Activated T-cell treated with anti-CD3 and anti-CD28 coated beads, Interleukin-2, amount 50 U/mL, for 24 hours (primary cell): ENCODE data around the gene ARHGEF10L.

Experiments used
- DNase-seq: peaks from one replicate; pipeline ENCODE4 v3.0.0-alpha.2; 2020
- H3K27ac Mint-ChIP-seq: 2 replicates; pipeline ENCODE4 v1.8.0; 2020; ENCODE audit warnings: mild to moderate bottlenecking, mixed read lengths
- H3K27me3 Mint-ChIP-seq: 2 replicates; pipeline ENCODE4 v1.8.0; 2020; ENCODE audit warnings: mixed read lengths
- H3K36me3 Mint-ChIP-seq: 2 replicates; pipeline ENCODE4 v1.8.0; 2020; ENCODE audit warnings: low read depth, mixed read lengths
- H3K4me1 Mint-ChIP-seq: 2 replicates; pipeline ENCODE4 v1.8.0; 2020; ENCODE audit warnings: low read depth, mixed read lengths
- H3K4me3 Mint-ChIP-seq: 2 replicates; pipeline ENCODE4 v1.8.0; 2020; ENCODE audit warnings: mild to moderate bottlenecking, moderate library complexity, mixed read lengths
- H3K9me3 Mint-ChIP-seq: 2 replicates; pipeline ENCODE4 v1.8.0; 2020; ENCODE audit warnings: mixed read lengths

ARHGEF10L gene

GRCh38 chr1:17551755-17552234 is 12.3 kb downstream of the ARHGEF10L start:
- Mint-ChIP-seq H3K27ac (no peak overlapping the region), H3K4me1 (no peaks in the 10 kb centered on the region), H3K4me3 (no peak overlapping the region), H3K9me3 (no peaks in the 10 kb centered on the region), H3K27me3 (peaks cover 35% of the 10 kb centered on the region), H3K36me3 (no peaks in the 10 kb centered on the region)
- DNase-seq, result no peak

- Mint-ChIP-seq H3K4me3 (no peak overlapping the region), H3K4me1 (no peaks in the 10 kb centered on the region), H3K9me3 (no peaks in the 10 kb centered on the region), H3K27me3 (peaks cover 26% of the 10 kb centered on the region), H3K27ac (no peak overlapping the region), H3K36me3 (no peaks in the 10 kb centered on the region)
- no peak for DNase-seq
Measured at GRCh38 chr1:17553975-17554700, 14.6 kb downstream of the ARHGEF10L start.

GRCh38 chr1:17554954-17555353 is 15.5 kb downstream of the ARHGEF10L start:
- no peaks in the 10 kb centered on the region for H3K9me3 Mint-ChIP-seq
- H3K4me3 Mint-ChIP-seq, result no peak overlapping the region
- H3K27ac Mint-ChIP-seq, result no peak overlapping the region
- DNase-seq, result no peak
- no peaks in the 10 kb centered on the region for H3K36me3 Mint-ChIP-seq
- H3K4me1 Mint-ChIP-seq, result no peaks in the 10 kb centered on the region
- peaks cover 19% of the 10 kb centered on the region for H3K27me3 Mint-ChIP-seq

GRCh38 chr1:17557986-17558385 is 18.5 kb downstream of the ARHGEF10L start:
- no peaks in the 10 kb centered on the region for H3K36me3 Mint-ChIP-seq
- H3K4me1 Mint-ChIP-seq, result no peaks in the 10 kb centered on the region
- H3K9me3 Mint-ChIP-seq, result no peaks in the 10 kb centered on the region
- H3K27me3 Mint-ChIP-seq, result peaks cover 6% of the 10 kb centered on the region
- H3K27ac Mint-ChIP-seq, result no peak overlapping the region
- DNase-seq, result no peak
- no peak overlapping the region for H3K4me3 Mint-ChIP-seq

- H3K9me3 Mint-ChIP-seq, result no peaks in the 10 kb centered on the region
- DNase-seq, result no peak
- H3K27me3 Mint-ChIP-seq, result peaks cover 3% of the 10 kb centered on the region
- no peak overlapping the region for H3K27ac Mint-ChIP-seq
- no peak overlapping the region for H3K4me3 Mint-ChIP-seq
- H3K4me1 Mint-ChIP-seq, result no peaks in the 10 kb centered on the region
- H3K36me3 Mint-ChIP-seq, result no peaks in the 10 kb centered on the region
Measured at GRCh38 chr1:17558541-17558940, 19.0 kb downstream of the ARHGEF10L start.

- no peak overlapping the region for H3K4me3 Mint-ChIP-seq
- H3K4me1 Mint-ChIP-seq, result no peaks in the 10 kb centered on the region
- DNase-seq, result no peak
- H3K27ac Mint-ChIP-seq, result no peak overlapping the region
- H3K36me3 Mint-ChIP-seq, result no peaks in the 10 kb centered on the region
- no peaks in the 10 kb centered on the region for H3K9me3 Mint-ChIP-seq
- peaks cover 3% of the 10 kb centered on the region for H3K27me3 Mint-ChIP-seq
Measured at GRCh38 chr1:17558954-17559614, 19.6 kb downstream of the ARHGEF10L start.

- Mint-ChIP-seq H3K36me3 (no peaks in the 10 kb centered on the region), H3K4me1 (no peaks in the 10 kb centered on the region), H3K27me3 (peaks cover 3% of the 10 kb centered on the region), H3K27ac (no peak overlapping the region), H3K9me3 (no peaks in the 10 kb centered on the region), H3K4me3 (no peak overlapping the region)
- DNase-seq, result no peak
Measured at GRCh38 chr1:17559615-17560419, 20.3 kb downstream of the ARHGEF10L start.

GRCh38 chr1:17561247-17561548 is 21.7 kb downstream of the ARHGEF10L start:
- Mint-ChIP-seq H3K9me3 (no peaks in the 10 kb centered on the region), H3K4me3 (no peak overlapping the region), H3K36me3 (no peaks in the 10 kb centered on the region), H3K4me1 (no peaks in the 10 kb centered on the region), H3K27ac (no peak overlapping the region), H3K27me3 (no peaks in the 10 kb centered on the region)
- no peak for DNase-seq

- no peak overlapping the region for H3K27ac Mint-ChIP-seq
- no peak for DNase-seq
- H3K4me1 Mint-ChIP-seq, result no peaks in the 10 kb centered on the region
- no peaks in the 10 kb centered on the region for H3K9me3 Mint-ChIP-seq
- no peak overlapping the region for H3K4me3 Mint-ChIP-seq
- no peaks in the 10 kb centered on the region for H3K27me3 Mint-ChIP-seq
- H3K36me3 Mint-ChIP-seq, result no peaks in the 10 kb centered on the region
Measured at GRCh38 chr1:17561561-17561985, 22.1 kb downstream of the ARHGEF10L start.

- DNase-seq, result no peak
- Mint-ChIP-seq H3K9me3 (no peaks in the 10 kb centered on the region), H3K27ac (no peak overlapping the region), H3K27me3 (no peaks in the 10 kb centered on the region), H3K4me1 (no peaks in the 10 kb centered on the region), H3K4me3 (no peak overlapping the region), H3K36me3 (no peaks in the 10 kb centered on the region)
Measured at GRCh38 chr1:17562375-17562774, 22.9 kb downstream of the ARHGEF10L start.

GRCh38 chr1:17563494-17564281 is 24.2 kb downstream of the ARHGEF10L start:
- Mint-ChIP-seq H3K4me1 (no peaks in the 10 kb centered on the region), H3K36me3 (no peaks in the 10 kb centered on the region), H3K4me3 (no peak overlapping the region), H3K27me3 (no peaks in the 10 kb centered on the region), H3K9me3 (no peaks in the 10 kb centered on the region), H3K27ac (no peak overlapping the region)
- no peak for DNase-seq

- Mint-ChIP-seq H3K27me3 (peaks cover 2% of the 10 kb centered on the region), H3K36me3 (no peaks in the 10 kb centered on the region), H3K27ac (no peak overlapping the region), H3K4me3 (no peak overlapping the region), H3K9me3 (no peaks in the 10 kb centered on the region), H3K4me1 (no peaks in the 10 kb centered on the region)
- no peak for DNase-seq
Measured at GRCh38 chr1:17564458-17565393, 25.2 kb downstream of the ARHGEF10L start.

- DNase-seq, result no peak
- Mint-ChIP-seq H3K27me3 (peaks cover 6% of the 10 kb centered on the region), H3K4me3 (no peak overlapping the region), H3K4me1 (no peaks in the 10 kb centered on the region), H3K9me3 (no peaks in the 10 kb centered on the region), H3K36me3 (no peaks in the 10 kb centered on the region), H3K27ac (no peak overlapping the region)
Measured at GRCh38 chr1:17565461-17566252, 26.2 kb downstream of the ARHGEF10L start.
